Activated gamma-delta T cell (primary cell): ENCODE results near the gene MYO3B.

Experiments used
- DNase-seq: peaks from one replicate; lab custom pipeline; 2025; lab: John Stamatoyannopoulos, UW

The MYO3B gene

DNA sequence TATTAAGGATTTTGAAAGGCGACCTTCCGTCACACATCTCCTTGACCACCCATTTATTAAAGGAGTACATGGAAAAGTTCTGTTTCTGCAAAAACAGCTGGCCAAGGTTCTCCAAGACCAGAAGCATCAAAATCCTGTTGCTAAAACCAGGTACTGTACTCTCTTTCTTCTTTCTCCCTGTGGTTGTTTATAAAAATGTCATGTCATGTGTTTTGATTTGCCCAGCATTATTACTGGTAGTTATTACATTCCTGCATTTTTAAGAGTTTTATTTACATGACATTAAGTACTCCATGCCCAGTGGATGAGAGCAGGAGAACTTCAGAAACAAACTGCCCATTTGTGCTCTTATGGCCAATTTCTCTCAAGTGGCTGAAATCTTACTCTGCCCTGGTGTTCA, 191.3 kb downstream of the MYO3B start:
- no peak for DNase-seq

DNA sequence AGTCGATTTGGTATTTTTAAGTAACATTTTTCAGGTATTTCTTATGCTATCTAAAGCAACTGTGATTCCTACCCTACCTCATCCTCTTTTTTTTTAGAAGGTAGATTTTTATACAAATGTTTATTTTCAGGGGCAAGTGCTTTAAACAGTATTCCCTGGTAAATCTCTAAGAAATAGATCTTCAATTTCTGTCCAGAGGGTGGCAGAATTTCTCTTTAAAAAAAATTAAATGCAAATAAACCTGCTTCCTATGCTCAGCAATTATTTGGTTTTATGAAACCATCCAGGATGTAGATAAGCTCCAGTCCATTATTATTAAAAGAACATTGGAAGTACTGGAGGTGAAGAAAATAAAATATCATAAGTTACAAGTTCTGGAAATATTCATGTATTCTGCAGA, 191.9 kb downstream of the MYO3B start:
- DNase-seq, result no peak

DNA sequence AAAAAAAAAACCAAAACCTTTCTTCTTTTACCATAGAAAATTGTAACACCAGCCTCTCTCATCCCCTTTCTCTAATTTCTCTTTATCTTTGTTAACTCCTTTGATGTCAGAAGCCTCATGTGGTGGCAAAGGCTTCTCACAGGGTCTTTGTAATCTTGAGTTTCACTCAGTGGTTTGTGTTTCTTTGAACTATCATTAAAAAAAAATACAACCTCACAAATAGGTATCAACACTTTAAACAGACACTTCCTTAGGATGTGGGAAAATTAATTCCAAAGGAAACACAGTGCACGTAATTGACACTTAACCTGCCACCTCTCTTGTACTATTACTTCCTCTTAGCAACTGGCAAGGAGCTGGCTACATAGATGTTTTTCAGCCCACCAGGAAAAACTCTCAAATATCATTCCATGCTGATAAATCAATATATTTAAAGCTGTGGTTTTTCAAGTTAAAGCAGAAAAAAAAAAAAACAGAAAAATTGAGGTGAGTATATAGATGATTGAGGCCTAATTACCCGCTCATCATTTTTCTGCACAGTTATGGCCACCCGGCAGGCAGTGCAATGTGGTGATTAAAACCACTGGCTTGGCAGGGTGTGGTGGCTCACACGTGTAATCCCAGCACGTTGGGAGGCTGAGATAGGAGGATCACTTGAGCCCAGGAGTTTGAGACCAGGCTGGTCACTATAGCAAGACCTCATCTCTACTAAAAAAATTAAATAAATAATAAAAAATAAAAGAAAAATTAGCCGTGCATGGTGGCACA, 193.5 kb downstream of the MYO3B start:
- DNase-seq, result no peak

GRCh38 chr2:170375192-170375591, 197.2 kb downstream of the MYO3B start:
- no peak for DNase-seq

- no peak for DNase-seq
Observed at GRCh38 chr2:170377500-170378207, 199.7 kb downstream of the MYO3B start.

GRCh38 chr2:170380267-170380666, 202.3 kb downstream of the MYO3B start:
- DNase-seq, result no peak

DNA sequence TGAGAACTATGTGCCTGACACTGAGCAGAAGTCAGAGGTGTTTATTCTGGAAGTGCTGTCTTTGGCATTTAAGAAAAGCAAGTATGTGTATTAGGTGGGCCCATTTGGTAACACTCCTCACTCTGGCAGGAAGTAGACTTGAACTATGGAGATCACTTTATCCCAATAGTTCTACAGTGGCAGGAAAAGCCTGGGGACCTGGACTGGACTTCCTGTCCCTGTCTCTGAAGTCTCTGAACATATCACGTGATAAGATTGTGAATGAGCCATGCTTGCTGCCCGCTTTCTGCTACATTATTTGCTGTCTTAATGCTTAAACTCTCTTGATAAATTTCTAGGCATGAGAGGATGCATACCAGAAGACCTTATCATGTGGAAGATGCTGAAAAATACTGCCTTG, 203.7 kb downstream of the MYO3B start:
- DNase-seq, result no peak

- no peak for DNase-seq
Observed at GRCh38 chr2:170386554-170386953, 208.6 kb downstream of the MYO3B start.

DNA sequence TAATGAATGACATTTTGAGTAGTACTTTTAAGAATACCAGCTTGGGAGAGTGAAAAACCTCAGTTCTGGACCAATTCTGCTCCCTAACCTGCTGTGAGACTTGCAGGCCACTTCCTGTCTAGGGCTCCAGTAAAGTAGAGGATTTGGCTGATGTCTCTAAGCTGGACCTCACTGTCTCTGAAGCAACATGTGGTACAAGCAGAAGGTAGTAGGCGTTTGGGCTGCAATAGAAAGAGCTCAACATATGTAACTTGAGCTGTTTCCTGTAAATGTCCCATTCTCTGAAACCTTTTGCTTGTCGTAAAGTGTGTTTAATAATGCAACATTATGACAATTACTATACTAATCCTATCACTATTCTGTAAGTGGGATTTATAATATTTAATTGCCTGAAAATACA, 213.1 kb downstream of the MYO3B start:
- DNase-seq, result no peak

DNA sequence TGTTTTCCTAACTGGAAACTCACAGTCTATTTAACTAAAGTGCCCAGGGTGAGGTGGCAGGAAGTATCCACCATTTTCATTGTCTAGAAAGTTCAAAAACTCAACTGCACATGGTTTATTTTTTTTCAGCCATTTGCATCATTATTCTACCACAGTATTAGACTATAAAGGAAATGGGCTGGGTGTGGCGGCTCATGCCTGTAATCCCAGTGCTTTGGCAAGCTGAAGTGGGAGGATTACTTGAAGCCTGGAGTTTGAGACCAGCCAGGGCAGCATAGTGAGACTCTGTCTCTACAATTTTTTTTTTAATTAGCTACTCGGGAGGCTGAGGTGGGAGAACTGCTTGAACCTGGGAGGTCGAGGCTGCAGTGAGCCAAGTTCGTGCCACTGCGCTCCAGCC, 213.8 kb downstream of the MYO3B start:
- no peak for DNase-seq

GRCh38 chr2:170393861-170394498, 216.0 kb downstream of the MYO3B start:
- no peak for DNase-seq

GRCh38 chr2:170394641-170395387, 216.9 kb downstream of the MYO3B start:
- no peak for DNase-seq

DNA sequence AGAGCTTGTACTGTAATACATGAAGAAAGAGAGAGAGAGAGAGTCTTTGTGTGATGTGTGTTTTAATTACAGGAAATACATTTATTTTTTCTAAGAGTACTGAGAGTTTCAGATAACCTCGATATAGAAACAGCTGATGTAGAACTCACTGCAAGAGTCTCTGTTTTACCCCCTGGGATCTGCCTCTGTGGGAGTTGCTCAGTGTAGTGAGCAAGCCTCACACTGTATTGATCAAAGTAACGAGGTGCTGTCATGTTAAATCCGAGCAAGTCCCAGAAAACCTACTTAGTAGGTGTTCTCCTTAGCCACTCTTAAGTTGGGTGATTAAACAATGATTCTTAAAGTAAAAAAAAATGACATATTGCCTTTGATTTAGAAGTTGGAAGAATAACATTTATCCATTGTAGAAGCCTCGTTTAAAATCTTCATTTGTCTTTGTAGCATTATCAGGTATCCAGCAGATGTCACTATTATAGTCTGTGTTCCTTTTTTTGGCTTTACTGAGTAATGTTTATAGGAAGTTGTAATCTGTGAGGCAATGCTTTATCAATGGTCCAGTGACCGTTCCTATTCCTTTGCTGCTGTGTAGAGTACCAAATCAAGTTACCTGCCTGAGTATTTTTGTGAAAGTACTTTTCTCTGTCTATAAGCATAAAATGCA, 219.0 kb downstream of the MYO3B start:
- no peak for DNase-seq

GRCh38 chr2:170401187-170401586, 223.2 kb downstream of the MYO3B start:
- DNase-seq, result no peak

DNA sequence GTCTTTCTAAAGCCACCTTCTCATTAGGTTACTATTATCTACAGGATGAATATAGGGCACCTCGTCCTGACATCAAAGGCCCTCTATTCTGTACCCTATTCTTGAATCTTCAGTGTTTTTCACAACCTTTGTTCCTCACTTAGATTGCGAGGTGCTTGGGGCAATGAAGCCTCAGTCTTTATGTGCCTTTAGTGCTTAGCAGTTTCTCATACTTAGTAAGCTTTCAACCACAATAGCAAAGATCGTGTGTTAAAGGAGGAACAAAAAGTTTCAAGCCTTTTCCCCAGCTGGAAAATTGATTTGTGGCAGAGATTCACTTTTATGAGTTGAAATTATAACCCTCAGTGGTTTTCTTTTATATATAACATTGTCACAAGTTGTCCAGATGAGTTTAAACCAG, 226.9 kb downstream of the MYO3B start:
- DNase-seq, result no peak

DNA sequence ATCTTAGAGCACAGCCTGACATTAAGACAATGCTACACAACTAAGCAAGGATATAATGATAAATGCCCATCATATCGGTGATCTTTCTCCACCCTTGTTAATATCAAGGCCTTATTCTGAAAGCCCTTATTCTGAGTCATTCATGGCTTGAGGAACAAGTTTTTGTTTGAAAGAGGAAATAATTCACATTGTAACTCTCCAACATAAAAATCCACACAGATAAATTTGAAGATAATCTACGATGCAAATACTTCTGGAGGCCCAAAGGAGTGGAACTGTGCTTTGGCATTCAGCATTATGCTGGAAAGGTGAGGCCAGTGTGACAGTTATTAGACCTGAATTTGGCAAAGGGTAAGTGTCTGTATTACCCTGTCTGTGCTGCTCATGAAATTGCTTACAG, 227.4 kb downstream of the MYO3B start:
- no peak for DNase-seq

DNA sequence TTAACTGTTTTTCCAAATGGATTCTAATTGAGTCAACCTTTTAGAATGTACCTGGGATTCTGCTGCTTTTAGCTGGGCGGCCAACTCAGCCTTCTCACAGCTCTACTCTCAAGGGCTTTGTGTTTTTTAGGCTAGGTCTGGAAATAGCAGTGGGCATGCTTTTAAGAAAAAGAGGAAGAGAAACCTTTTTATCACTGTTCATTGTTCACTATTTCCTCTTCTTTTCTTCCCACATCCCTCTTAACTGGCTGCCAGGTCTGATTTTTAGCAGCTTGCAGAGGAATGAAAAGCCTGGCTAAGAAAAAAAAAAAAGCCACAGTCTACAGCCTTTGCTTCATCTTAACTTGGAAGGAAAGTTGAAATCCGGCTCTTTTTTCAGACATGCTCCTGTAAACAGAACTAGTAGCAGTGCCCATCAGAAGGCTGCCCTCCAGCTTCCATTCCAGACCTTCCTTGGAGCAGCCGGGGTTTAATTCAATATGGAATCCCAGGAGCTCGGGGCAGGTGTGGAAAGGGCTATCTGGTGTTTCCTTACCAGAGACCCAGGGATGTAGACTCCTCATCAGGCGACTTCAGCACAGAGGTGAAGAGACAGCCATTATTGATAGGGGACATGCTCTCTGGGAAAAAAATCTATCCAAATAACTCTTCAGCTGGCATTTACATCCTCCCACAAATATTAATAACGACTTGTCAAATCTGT, 230.7 kb downstream of the MYO3B start:
- DNase-seq, result no peak

DNA sequence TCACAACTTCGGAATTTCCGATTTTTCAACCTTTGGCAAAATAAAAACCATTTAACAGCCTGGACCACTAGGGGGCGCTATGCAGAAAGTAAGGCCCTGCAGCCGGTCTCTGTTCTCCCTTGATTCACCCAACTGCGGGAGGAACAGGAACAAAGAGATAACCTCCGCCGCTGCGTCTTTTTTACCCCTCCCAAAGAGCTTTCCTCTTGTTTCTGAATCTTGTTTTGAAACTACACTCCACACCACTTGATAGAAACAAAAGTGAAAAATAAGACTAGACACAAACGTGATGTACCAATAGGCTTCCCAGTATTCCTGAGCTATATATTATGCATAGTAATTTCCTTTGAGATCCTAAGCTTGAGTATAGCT, 231.2 kb downstream of the MYO3B start:
- DNase-seq, result no peak

DNA sequence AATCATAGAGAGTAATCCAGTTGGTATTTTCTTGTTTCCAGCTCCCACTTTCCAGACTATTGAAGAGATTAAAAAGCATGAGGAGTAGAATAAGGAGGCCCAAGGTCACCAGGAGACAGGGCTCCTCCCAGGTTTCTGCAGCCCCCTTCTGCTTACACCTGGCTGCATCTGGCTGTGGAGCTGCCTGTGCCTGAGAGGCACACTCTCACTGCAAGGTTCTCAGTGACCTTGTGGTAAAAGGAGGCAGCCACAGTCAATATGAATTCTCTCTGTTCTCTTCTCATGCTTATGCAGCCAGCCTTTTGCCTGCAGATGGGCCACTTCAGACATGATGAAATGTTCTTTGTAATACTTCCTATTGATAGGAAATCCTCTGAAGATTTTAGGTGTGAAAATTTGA, 233.7 kb downstream of the MYO3B start:
- no peak for DNase-seq

DNA sequence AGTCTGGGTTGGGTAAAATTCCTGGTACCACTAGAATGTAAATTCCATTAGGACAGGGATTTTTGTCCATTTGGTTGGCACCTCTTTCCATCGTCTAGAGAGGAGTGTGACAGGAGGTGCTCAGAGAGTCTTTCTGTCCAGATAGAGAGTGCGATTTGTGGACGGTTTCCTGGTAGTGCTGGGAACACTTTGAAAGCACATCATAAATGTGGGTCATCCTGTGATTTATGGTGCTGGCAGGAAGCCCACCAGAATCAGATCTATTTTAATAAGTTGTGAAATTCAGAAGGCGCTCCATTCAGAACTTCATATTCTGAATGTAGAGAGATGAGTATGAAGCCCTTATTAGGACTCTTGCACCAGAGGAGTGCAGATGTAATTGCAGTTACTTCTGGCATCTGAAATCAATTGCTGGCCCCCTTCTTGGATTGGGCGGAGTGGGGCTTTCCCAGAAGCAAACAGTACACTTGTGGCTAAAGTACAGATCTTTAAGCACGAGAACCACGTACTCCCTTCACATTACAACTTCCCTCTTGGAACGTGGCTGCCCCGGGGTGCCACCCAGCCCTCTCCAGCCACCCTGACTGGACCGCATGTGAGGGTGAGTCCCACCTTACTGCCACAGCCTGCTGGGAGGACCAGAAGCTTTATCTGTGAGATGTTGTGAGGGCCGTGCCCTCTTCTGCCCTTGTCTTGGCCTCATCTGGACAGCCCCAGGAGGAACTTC, 243.2 kb downstream of the MYO3B start:
- no peak for DNase-seq

DNA sequence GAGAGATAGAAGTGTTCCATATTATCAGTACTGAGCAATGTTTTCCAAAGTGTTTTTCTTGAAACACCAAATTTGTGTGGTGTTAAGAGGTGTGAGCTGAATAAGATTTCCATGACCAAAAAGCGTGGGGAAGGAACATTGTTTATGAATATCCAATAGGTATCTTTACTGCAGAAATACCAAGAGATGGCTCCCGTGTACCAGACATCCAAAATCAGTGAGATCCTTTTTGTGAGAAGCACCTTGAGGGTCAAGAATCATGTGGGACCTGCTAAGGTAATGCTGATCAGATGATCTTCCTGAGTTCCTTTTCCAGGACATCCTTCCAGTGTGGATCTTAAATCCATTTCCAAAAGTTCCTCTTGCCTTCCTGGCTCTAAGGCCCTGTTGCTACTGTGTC, 246.0 kb downstream of the MYO3B start:
- no peak for DNase-seq
